K562 (cell line): ENCODE measurements around the gene ZBTB49. TPM values are rescaled to one million over a fixed set of nuclear protein-coding genes. Genes with fewer than 3 reads are reported as not detected.

Experiments
- BACH1 ChIP-seq: fragments of 200-800 bp; sonication (Bioruptor generic); IDR thresholded peaks from 2 replicates; pipeline ENCODE4 v1.6.1; 2016; ENCODE audit warnings: missing genetic modification characterization, missing compliant biosample characterization
- CEBPG ChIP-seq, 3 experiments: fragments of 200-800 bp in 1 of 3; sonication (Bioruptor generic) in 1 of 3; sonication (generic) in 1 of 3; formaldehyde crosslinking in 1 of 3; IDR thresholded peaks in 2 of 3; conservative IDR thresholded peaks in 1 of 3; 2 replicates each; pipeline versions ENCODE4 v1.6.1 to v1.8.0; 2016 to 2022; ENCODE audit warnings: missing compliant biosample characterization in 2 of 3, missing genetic modification characterization in 2 of 3, mild to moderate bottlenecking in 1 of 3, missing genetic modification reagents in 1 of 3
- CREB3L1 ChIP-seq: fragments of 450-650 bp; IDR thresholded peaks from 2 replicates; pipeline ENCODE4 v1.6.1; 2014; ENCODE audit warnings: low read depth, mild to moderate bottlenecking, moderate library complexity, borderline replicate concordance
- HNRNPL ChIP-seq: fragments of 200-400 bp; formaldehyde crosslinking; IDR thresholded peaks from 2 replicates; pipeline ENCODE4 v1.6.1; 2017; ENCODE audit warnings: low read depth, mild to moderate bottlenecking, low read length
- HOMEZ ChIP-seq: fragments of 250-450 bp; sonication (Bioruptor Pico); IDR thresholded peaks from 2 replicates; pipeline ENCODE4 v1.4.0; 2020; ENCODE audit warnings: mild to moderate bottlenecking, moderate library complexity
- KAT7 ChIP-seq: sonication (generic); formaldehyde crosslinking; IDR thresholded peaks from 2 replicates; pipeline ENCODE4 v1.8.0; 2022; ENCODE audit warnings: missing genetic modification reagents, mild to moderate bottlenecking, borderline replicate concordance
- NR0B1 ChIP-seq: fragments of 450-650 bp; IDR thresholded peaks from one replicate; pipeline ENCODE4 v1.6.1; 2018; ENCODE audit warnings: mild to moderate bottlenecking, moderate library complexity; ENCODE audit not compliant: partially characterized antibody
- SMAD4 ChIP-seq: fragments of 250-450 bp; sonication (Bioruptor Pico); conservative IDR thresholded peaks from 2 replicates; pipeline ENCODE4 v1.8.0; 2021; ENCODE audit warnings: inconsistent platforms, mild to moderate bottlenecking, moderate library complexity
- TAF15 ChIP-seq: fragments of 200-400 bp; formaldehyde crosslinking; IDR thresholded peaks from 2 replicates; pipeline ENCODE4 v1.6.1; 2017; ENCODE audit warnings: mild to moderate bottlenecking, low read depth, low read length, moderate library complexity
- ZBTB5 ChIP-seq: fragments of 450-650 bp; IDR thresholded peaks from 2 replicates; pipeline ENCODE4 v1.6.1; 2017; ENCODE audit warnings: antibody characterized with exemption
- ZEB2 ChIP-seq: fragments of 450-650 bp; IDR thresholded peaks from 2 replicates; pipeline ENCODE4 v1.6.1; 2016
- ZNF3 ChIP-seq: fragments of 250-450 bp; sonication (Bioruptor Pico); IDR thresholded peaks from 2 replicates; pipeline ENCODE4 v1.5.0; 2021; ENCODE audit warnings: mild to moderate bottlenecking, moderate library complexity
- ZNF324 ChIP-seq: fragments of 250-450 bp; sonication (Bioruptor Pico); IDR thresholded peaks from 2 replicates; pipeline ENCODE4 v1.4.0; 2020; ENCODE audit warnings: mild to moderate bottlenecking
- ZNF41 ChIP-seq: fragments of 250-450 bp; sonication (Bioruptor Pico); conservative IDR thresholded peaks from 2 replicates; pipeline ENCODE4 v1.4.0; 2020; ENCODE audit warnings: mild to moderate bottlenecking
- ZNF592 ChIP-seq: fragments of 450-650 bp; IDR thresholded peaks from 2 replicates; pipeline ENCODE4 v1.6.1; 2017; ENCODE audit warnings: antibody characterized with exemption, mild to moderate bottlenecking
- polyA plus RNA-seq, 8 experiments: library from polyadenylated mRNA; depleted of rRNA in 4 of 8; stranded (reverse) in 5 of 8; unstranded in 3 of 8; fragments of >200 nt; fragmentation: Nextera tagmentation in 2 of 8; fragmentation: Illumina TruSeq in 1 of 8; extraction: Ambion mirVana in 2 of 8; extraction: Trizol in 1 of 8; gene quantifications; 2 replicates each; pipeline versions ENCODE4 v1.2.1 to v1.2.3, GENCODE V29; 2011 to 2014; ENCODE audit warnings: inconsistent platforms in 1 of 8, missing spikeins in 1 of 8
- total RNA-seq, 7 experiments: library from RNA; depleted of rRNA in 6 of 7; stranded (reverse); fragments of >200 nt in 6 of 7; fragmentation: Illumina TruSeq in 2 of 7; extraction: Trizol in 2 of 7; gene quantifications; 2 replicates each; pipeline versions ENCODE4 v1.2.1 to v1.2.3, GENCODE V29; 2011 to 2021; ENCODE audit warnings: low replicate concordance in 1 of 7

Gene ZBTB49
- total and polyA plus RNA-seq, 9 of the 15 experiments (the other 6 are each of a cell fraction or from before 2014, with no cell fraction given): 0.49 to 8.0 (median 4.2) TPM

GRCh38 chr4:4289941-4290850 lies at the start of gene ZBTB49, which contains the start of gene LYAR (continued):
- TF ChIP-seq HOMEZ (CRISPR knock-in tag) (no peak), ZNF41 (no peak), ZEB2 (no peak), SMAD4 (no peak), NR0B1 (no peak), CEBPG (CRISPR knock-in tag; IDR thresholded peaks at IDR 0.05) (no peak; the same call in 1 of the 2 replicates), CEBPG (tag; conservative IDR thresholded peaks at IDR 0.05 in 1 of 2, IDR thresholded peaks at IDR 0.05 in 1 of 2) (no peak), CREB3L1 (0 out of 2 replicates have a peak, but pooled peaks have one; percentile 52), TAF15 (no peak), BACH1 (tag) (no peak), ZNF3 (CRISPR knock-in tag) (no peak), ZNF592 (no peak), ZNF324 (CRISPR knock-in tag) (no peak), HNRNPL (no peak), KAT7 (CRISPR knock-in tag) (no peak), ZBTB5 (no peak)
